H1 (cell line): ENCODE measurements around the gene LRRC4. TPM values are rescaled to one million over a fixed set of nuclear protein-coding genes. Genes with fewer than 3 reads are reported as not detected.

Experiments
- GTF2F1 ChIP-seq: IDR thresholded peaks from 2 replicates; pipeline ENCODE4 v1.6.1; 2012; ENCODE audit warnings: low read depth, low read length, improper control_type of control experiment, borderline replicate concordance
- HDAC6 ChIP-seq: IDR thresholded peaks from one replicate; pipeline ENCODE4 v1.7.1; 2012; ENCODE audit warnings: low read depth, mild to moderate bottlenecking, inconsistent platforms, low read length, moderate library complexity
- JUND ChIP-seq: IDR thresholded peaks from 2 replicates; pipeline ENCODE4 v1.6.1; 2011; ENCODE audit warnings: mild to moderate bottlenecking, improper control_type of control experiment, low read length
- RXRA ChIP-seq: IDR thresholded peaks from 2 replicates; pipeline ENCODE4 v1.6.1; 2011; ENCODE audit warnings: low read depth, mild to moderate bottlenecking, low read length, moderate library complexity; ENCODE audit not compliant: insufficient read depth
- SIN3A ChIP-seq, 2 experiments: IDR thresholded peaks in 1 of 2; conservative IDR thresholded peaks in 1 of 2; 2 replicates each; pipeline ENCODE4 v1.6.1; 2011 to 2012; ENCODE audit warnings: low read length in 2 of 2, improper control_type of control experiment in 1 of 2, low read depth in 1 of 2, mild to moderate bottlenecking in 1 of 2
- TBP ChIP-seq: IDR thresholded peaks from 2 replicates; pipeline ENCODE4 v1.6.1; 2011; ENCODE audit warnings: low read depth, low read length, improper control_type of control experiment
- polyA plus RNA-seq, 7 experiments: library from polyadenylated mRNA; depleted of rRNA in 3 of 7; stranded (reverse) in 5 of 7; unstranded in 2 of 7; fragments of >200 nt in 5 of 7; fragments of 200-250 nt in 2 of 7; gene quantifications; 1 replicate in 5 of 7; 2 replicates in 1 of 7; 4 replicates in 1 of 7; pipeline versions ENCODE4 v1.2.1 to v1.2.3, GENCODE V29; 2011 to 2013; ENCODE audit warnings: missing spikeins in 2 of 7, mixed read lengths in 2 of 7
- total RNA-seq: library from RNA; stranded (reverse); fragmentation: NEBNext Ultra II Directional; extraction: Animal tissue kit (Norgen Biotek cat#: 25700); gene quantifications from 2 replicates; pipeline ENCODE4 v1.2.1, GENCODE V29; 2021
- TF ChIP-seq, protein P1 (sequence below): fragments of 300-600 bp; sonication (generic); IDR thresholded peaks from 2 replicates; pipeline ENCODE4 v1.7.1; 2012; ENCODE audit warnings: low read length, moderate library complexity, mild to moderate bottlenecking, inconsistent platforms; ENCODE audit not compliant: insufficient replicate concordance
- TF ChIP-seq, protein P2 (sequence below): IDR thresholded peaks from 2 replicates; pipeline ENCODE4 v1.6.1; 2012; ENCODE audit warnings: inconsistent platforms
- TF ChIP-seq, protein P3 (sequence below), 3 experiments: IDR thresholded peaks; 1 replicate in 2 of 3; 2 replicates in 1 of 3; pipeline versions ENCODE4 v1.5.1 to v1.6.1; 2011; ENCODE audit warnings: low read length in 3 of 3, mild to moderate bottlenecking in 3 of 3, inconsistent platforms in 2 of 3, low read depth in 1 of 3, moderate library complexity in 1 of 3; ENCODE audit not compliant: insufficient read depth in 1 of 3; ENCODE audit errors: control extremely low read depth in 1 of 3

LRRC4 gene
- total and polyA plus RNA-seq, 2 of the 8 experiments (the other 6 are each of a cell fraction or from before 2014, with no cell fraction given): 13.4 to 16.4 TPM

DNA sequence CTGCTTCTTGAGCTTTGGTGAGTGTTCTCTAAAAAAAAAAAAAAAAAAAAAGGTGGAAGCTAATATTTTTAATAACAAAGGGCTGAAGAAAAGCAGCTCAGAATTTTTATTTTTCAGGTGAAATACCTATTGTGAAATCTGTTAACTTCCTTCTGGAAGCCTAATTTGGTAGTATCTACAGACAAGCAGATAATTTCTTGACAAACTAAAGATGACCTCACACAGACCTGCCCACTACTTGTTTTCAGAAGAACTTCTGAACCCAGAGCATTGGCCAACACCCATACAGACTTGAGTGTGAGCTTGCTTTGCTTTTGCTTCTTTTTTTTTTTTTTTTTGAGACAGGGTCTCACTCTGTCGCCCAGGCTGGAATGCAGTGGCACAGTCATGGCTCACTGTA is 31.2 kb downstream of the LRRC4 start (continued):
- TF ChIP-seq, protein P1, sequence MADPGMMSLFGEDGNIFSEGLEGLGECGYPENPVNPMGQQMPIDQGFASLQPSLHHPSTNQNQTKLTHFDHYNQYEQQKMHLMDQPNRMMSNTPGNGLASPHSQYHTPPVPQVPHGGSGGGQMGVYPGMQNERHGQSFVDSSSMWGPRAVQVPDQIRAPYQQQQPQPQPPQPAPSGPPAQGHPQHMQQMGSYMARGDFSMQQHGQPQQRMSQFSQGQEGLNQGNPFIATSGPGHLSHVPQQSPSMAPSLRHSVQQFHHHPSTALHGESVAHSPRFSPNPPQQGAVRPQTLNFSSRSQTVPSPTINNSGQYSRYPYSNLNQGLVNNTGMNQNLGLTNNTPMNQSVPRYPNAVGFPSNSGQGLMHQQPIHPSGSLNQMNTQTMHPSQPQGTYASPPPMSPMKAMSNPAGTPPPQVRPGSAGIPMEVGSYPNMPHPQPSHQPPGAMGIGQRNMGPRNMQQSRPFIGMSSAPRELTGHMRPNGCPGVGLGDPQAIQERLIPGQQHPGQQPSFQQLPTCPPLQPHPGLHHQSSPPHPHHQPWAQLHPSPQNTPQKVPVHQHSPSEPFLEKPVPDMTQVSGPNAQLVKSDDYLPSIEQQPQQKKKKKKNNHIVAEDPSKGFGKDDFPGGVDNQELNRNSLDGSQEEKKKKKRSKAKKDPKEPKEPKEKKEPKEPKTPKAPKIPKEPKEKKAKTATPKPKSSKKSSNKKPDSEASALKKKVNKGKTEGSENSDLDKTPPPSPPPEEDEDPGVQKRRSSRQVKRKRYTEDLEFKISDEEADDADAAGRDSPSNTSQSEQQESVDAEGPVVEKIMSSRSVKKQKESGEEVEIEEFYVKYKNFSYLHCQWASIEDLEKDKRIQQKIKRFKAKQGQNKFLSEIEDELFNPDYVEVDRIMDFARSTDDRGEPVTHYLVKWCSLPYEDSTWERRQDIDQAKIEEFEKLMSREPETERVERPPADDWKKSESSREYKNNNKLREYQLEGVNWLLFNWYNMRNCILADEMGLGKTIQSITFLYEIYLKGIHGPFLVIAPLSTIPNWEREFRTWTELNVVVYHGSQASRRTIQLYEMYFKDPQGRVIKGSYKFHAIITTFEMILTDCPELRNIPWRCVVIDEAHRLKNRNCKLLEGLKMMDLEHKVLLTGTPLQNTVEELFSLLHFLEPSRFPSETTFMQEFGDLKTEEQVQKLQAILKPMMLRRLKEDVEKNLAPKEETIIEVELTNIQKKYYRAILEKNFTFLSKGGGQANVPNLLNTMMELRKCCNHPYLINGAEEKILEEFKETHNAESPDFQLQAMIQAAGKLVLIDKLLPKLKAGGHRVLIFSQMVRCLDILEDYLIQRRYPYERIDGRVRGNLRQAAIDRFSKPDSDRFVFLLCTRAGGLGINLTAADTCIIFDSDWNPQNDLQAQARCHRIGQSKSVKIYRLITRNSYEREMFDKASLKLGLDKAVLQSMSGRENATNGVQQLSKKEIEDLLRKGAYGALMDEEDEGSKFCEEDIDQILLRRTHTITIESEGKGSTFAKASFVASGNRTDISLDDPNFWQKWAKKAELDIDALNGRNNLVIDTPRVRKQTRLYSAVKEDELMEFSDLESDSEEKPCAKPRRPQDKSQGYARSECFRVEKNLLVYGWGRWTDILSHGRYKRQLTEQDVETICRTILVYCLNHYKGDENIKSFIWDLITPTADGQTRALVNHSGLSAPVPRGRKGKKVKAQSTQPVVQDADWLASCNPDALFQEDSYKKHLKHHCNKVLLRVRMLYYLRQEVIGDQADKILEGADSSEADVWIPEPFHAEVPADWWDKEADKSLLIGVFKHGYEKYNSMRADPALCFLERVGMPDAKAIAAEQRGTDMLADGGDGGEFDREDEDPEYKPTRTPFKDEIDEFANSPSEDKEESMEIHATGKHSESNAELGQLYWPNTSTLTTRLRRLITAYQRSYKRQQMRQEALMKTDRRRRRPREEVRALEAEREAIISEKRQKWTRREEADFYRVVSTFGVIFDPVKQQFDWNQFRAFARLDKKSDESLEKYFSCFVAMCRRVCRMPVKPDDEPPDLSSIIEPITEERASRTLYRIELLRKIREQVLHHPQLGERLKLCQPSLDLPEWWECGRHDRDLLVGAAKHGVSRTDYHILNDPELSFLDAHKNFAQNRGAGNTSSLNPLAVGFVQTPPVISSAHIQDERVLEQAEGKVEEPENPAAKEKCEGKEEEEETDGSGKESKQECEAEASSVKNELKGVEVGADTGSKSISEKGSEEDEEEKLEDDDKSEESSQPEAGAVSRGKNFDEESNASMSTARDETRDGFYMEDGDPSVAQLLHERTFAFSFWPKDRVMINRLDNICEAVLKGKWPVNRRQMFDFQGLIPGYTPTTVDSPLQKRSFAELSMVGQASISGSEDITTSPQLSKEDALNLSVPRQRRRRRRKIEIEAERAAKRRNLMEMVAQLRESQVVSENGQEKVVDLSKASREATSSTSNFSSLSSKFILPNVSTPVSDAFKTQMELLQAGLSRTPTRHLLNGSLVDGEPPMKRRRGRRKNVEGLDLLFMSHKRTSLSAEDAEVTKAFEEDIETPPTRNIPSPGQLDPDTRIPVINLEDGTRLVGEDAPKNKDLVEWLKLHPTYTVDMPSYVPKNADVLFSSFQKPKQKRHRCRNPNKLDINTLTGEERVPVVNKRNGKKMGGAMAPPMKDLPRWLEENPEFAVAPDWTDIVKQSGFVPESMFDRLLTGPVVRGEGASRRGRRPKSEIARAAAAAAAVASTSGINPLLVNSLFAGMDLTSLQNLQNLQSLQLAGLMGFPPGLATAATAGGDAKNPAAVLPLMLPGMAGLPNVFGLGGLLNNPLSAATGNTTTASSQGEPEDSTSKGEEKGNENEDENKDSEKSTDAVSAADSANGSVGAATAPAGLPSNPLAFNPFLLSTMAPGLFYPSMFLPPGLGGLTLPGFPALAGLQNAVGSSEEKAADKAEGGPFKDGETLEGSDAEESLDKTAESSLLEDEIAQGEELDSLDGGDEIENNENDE: no peak
- no peak for TF ChIP-seq HDAC6
- no peak for TF ChIP-seq RXRA
- no peak for TF ChIP-seq JUND
- no peak for TF ChIP-seq GTF2F1
- TF ChIP-seq, protein P2, sequence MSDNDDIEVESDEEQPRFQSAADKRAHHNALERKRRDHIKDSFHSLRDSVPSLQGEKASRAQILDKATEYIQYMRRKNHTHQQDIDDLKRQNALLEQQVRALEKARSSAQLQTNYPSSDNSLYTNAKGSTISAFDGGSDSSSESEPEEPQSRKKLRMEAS: no peak
- TF ChIP-seq, protein P3, sequence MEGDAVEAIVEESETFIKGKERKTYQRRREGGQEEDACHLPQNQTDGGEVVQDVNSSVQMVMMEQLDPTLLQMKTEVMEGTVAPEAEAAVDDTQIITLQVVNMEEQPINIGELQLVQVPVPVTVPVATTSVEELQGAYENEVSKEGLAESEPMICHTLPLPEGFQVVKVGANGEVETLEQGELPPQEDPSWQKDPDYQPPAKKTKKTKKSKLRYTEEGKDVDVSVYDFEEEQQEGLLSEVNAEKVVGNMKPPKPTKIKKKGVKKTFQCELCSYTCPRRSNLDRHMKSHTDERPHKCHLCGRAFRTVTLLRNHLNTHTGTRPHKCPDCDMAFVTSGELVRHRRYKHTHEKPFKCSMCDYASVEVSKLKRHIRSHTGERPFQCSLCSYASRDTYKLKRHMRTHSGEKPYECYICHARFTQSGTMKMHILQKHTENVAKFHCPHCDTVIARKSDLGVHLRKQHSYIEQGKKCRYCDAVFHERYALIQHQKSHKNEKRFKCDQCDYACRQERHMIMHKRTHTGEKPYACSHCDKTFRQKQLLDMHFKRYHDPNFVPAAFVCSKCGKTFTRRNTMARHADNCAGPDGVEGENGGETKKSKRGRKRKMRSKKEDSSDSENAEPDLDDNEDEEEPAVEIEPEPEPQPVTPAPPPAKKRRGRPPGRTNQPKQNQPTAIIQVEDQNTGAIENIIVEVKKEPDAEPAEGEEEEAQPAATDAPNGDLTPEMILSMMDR (IDR thresholded peaks at IDR 0.05; ENCODE audit: control extremely low read depth in 1 of 3, insufficient read depth in 1 of 3, low read depth in 1 of 3, low read length in 3 of 3): no peak
- no peak for TF ChIP-seq SIN3A (conservative IDR thresholded peaks at IDR 0.05 in 1 of 2, IDR thresholded peaks at IDR 0.05 in 1 of 2; ENCODE audit: low read depth in 1 of 2, low read length in 2 of 2)
- no peak for TF ChIP-seq TBP
